Glomerular visceral epithelial cell (primary cell): Measurements from ENCODE around the gene RCVRN.
"Not testable (repeated sequence)": the region's sequence is repeated elsewhere in the genome, so short reads cannot be mapped to it uniquely, and the experiment has no call there.

Experiments
- DNase-seq: peaks from one replicate; pipeline ENCODE4 v3.0.0-alpha.2; 2016; ENCODE audit errors: extremely low spot score

RCVRN gene

GRCh38 chr17:9922012-9922848 lies 17.2 kb upstream of the RCVRN start:
- no peak for DNase-seq

- not testable (repeated sequence) for DNase-seq
Measured at GRCh38 chr17:9921216-9921615, 16.1 kb upstream of the RCVRN start.

- DNase-seq: no peak
Measured at GRCh38 chr17:9918804-9919352, 13.8 kb upstream of the RCVRN start.

- DNase-seq: no peak
Measured at GRCh38 chr17:9918352-9918751, 13.3 kb upstream of the RCVRN start.

- DNase-seq: no peak
Measured at GRCh38 chr17:9917801-9918200, 12.7 kb upstream of the RCVRN start.

DNA sequence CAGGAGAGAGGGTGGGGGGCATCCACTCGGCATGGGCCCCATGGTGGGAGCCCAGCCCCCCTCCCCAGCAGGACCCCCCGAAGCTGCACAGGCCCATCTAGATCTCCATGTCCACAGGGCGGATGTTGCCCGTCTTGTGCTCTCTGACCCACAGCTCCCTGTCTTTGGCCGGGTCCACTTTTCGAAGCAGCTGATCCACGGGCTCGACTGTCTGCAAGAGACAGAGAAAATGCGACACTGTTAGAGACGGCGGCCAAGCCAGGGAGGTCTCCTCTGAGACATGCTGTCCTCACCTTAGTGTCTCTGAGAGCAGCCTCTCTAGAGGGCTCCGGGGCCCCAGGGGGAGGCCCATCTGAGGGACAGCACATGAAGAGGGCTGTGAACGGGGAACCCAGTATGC lies 12.1 kb upstream of the RCVRN start:
- DNase-seq: no peak

DNA sequence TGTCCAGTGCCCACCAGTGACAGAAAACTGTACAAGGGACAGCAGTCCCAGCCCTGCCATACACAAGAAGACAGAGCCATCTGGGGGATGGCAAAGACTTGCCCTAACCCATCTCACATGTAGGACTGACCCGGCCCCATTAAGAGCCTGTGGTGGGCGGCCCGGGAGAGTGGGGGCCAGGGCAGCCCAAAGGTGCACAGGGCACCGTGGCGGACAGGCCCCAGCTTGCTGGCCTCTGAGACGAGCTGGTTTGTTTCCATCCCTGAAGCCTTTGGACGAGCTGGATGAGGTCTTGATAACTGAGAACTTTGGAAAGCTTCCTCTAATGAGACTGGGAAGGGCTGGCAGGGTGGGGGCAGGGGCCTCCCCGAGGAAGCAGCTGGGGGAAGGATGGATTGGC lies 11.0 kb upstream of the RCVRN start:
- DNase-seq: no peak

- no peak for DNase-seq
Measured at GRCh38 chr17:9913476-9913875, 8.4 kb upstream of the RCVRN start.

DNA sequence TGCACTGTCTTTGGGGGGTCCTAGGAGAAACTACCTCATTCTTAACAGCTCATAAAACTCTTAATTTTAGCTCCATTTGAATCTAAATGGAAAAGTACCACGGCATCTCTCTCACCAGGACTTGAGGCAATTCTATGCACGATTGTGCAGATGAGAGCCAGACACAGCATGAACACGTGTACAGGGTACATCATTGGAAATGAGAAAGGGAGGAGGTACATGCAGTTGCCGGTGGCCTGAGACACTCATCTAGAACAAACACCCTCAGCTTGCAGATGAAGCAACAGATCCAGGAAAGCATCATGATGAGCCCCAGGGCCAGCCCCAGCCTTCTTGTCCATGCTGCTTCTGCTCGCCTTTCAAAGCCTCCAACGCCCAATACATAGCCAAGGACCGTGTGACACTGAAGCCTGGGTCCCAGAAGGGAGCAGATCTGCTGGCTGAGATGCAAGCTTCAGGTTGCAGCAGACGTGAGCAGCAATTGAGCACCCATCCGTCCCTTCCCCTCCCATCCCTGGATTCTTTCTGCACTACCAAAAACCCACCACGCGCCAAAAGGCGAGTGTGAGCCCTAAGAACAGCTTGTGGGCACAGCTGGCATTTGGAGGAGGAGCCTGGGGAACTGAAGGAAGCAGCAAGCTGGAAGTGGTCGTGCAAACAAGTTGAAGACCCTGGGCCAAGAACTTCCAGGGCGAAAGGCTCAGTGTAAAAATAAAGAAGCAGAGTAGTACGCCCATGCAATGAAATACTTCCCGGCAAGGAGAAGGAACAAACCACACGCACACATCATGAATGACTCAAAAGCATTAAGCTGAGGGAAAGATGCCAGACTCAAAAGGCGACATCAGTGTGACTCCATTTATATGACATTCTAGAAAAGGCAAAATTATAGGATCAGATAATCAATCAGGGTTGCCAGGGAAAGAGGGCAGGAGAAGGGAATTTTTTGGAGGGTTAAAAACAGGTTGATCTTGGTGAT lies 7.3 kb upstream of the RCVRN start:
- no peak for DNase-seq

- no peak for DNase-seq
Measured at GRCh38 chr17:9911089-9911488, 6.0 kb upstream of the RCVRN start.

- no peak for DNase-seq
Measured at GRCh38 chr17:9908649-9909042, 3.6 kb upstream of the RCVRN start.

DNA sequence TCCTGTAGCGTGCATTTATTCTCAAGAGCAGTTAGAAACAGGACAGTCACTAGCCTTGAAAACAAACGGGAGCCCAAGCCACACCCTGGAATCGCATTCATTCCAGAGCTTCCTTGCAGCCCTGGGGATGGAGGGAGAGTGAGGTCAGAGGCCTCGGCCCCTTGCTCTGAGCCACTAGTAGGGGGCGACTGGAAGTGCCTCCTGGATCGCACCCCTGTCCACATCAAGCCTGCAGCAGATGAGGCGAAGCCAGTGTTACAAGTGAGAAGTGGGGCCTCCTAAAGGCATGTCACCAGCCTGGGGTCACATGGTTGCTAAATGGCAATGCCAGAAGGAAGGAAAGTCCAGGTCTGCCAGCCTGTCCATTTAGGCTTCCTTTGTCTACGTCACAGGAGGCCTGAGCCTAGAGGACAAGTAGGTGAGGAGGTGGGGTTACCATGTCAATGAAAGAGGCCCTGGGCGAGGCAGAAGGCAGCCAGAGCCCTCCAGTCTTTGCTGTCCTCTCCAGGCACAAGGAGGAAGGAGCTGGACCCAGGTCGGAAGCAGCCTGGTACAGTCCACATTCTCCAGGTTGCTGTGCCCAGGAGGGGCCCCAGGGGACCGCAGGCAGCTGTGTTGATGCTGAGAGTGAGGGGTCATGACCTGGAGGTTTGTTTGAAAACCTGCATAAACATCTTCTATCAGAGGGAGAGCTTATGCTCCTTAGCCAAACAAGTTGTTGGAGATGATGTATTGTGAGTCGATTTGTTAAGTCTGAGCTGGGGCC lies 3.0 kb upstream of the RCVRN start:
- DNase-seq: no peak

DNA sequence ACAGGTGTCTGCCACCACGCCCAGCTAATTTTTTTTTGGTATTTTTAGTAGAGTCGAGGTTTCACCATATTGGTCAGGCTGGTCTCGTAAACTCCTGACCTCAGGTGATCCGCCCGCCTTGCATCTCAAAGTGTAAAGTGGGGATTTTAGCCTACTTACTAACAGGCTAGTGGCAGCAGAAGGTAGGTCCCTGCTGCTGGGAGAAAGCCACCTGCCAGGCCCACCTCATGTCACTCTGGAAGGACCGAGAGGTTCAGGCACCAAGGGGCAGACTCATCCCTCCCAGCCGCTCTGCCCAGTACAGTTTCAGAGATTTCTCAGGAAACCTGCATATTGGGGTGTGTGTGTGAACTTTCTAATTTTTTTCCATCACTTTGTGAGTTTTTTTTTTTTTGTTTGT lies 2.1 kb upstream of the RCVRN start:
- DNase-seq: no peak

- no peak for DNase-seq
Measured at GRCh38 chr17:9906616-9907015, 1.5 kb upstream of the RCVRN start.

GRCh38 chr17:9905902-9906301 lies 831 bp upstream of the RCVRN start:
- DNase-seq: no peak

DNA sequence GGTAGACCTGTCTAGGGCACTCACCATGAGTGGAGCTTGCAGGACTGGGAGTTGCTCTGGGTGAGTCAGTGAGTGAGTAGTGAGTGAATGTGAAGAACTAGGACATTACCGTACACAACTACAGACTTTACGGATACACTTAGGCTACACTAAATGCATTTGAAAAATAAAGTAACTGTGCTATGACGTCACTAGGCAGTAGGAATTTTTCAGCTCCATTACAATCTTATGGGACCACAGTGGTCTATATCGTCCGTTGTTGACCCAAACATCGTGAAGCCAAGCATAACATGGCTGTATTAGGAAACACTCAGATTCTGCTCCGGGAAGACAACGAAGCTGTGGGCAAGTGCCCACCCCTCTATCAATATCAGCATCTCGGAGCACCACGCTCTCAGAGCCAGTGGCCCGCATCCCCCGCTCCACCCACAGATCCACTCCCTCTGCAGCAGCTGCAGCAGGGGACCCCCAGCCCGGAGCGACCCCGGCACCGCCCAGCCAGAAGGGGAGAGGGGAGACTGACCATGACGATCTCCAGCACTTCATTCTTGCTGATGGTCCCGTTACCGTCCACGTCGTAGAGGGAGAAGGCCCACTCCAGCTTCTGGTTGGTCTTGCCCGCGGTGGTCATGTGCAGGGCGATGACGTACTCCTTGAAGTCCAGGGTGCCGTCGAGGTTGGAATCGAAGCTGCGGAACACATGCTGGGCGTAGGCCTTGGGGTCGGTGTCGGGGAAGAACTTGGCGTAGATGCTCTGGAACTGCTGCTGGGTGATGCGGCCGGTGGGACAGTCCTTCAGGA lies 594 bp downstream of the RCVRN start:
- no peak for DNase-seq

DNA sequence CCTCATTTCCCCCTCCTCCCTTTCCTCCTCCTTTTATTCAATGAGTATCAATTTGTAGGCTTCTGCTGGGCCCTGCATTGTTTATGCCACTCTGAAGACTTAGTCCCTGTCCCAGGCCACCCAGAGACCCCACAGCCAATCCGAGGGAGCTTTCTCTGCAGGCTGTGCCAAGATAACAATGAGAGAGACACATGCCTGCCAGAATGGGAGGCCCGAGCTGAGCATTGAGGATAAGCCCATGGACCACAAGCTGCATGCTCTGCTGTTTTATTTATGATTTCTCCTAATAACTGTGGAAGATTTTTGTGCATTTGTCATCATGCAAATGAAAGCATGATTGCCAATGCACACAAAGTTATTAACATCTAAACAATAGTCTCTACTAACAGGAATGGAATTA lies 3.0 kb downstream of the RCVRN start:
- DNase-seq: no peak

DNA sequence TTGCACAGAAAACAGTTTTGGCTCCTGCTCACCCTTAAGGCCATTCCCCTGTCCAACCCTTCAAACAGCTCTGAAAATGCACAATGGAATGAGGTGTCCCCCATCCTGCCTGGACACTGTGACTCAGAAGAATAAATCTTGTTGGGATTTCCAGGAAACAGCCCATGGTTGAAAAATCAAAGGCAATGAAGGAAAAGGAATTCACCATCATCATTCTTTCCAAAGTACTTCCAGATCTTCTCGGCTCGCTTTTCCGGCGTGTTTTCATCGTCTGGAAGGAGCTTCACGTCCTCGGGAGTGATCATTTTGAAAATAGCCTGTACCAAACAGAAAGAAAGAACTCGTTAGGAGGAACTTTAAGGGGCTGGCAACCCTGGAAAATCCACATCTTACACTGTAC lies 4.3 kb downstream of the RCVRN start:
- peak; percentile 46 for DNase-seq

GRCh38 chr17:9900044-9900594 lies 5.0 kb downstream of the RCVRN start:
- no peak for DNase-seq

- DNase-seq: no peak
Measured at GRCh38 chr17:9899280-9900043, 5.6 kb downstream of the RCVRN start.
